ENCODE results near the gene DCAF6.

GRCh38 chr1:168100315-168101002, 164.0 kb downstream of the DCAF6 start:
- TF ChIP-seq GATA2 (IDR thresholded peaks at IDR 0.05; ENCODE audit: low read depth, low read length) (no peak), GATA3 (IDR thresholded peaks at IDR 0.05; ENCODE audit: low read depth, low read length) (no peak)
